G401.6 (cell line): ENCODE data around the gene DRD4.

Experiments used
- FAIRE-seq: peaks from 2 replicates; lab custom pipeline; 2012; peaks lifted over from hg19 to GRCh38; lab: Jason Lieb, UNC

Gene DRD4

DNA sequence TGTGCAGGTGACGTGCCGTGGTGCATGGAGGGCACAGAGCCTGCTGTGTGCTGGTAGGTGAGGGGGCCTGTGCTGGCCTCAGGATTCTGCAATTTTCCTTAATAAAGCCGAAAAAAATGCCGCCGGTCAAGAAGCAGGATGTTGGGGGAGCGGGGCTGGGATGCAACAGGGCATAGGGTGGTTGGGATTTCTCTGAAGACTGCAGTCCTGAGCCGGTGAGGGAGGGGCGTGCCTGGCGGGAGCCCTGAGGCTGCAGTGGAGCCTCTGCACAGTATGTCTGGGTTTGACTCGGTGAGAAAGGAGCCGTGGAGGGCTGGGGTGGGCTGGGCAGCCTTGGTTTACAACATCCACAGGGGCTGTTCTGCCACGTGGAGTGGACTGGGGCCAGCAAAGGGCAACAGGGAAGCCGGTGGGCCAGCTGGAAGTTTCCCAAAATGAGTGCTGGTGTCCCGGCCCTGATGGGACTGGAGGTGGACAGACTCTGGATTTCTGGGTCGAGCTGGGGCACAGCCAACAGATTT, 13.7 kb upstream of the DRD4 start:
- no peak for FAIRE-seq

DNA sequence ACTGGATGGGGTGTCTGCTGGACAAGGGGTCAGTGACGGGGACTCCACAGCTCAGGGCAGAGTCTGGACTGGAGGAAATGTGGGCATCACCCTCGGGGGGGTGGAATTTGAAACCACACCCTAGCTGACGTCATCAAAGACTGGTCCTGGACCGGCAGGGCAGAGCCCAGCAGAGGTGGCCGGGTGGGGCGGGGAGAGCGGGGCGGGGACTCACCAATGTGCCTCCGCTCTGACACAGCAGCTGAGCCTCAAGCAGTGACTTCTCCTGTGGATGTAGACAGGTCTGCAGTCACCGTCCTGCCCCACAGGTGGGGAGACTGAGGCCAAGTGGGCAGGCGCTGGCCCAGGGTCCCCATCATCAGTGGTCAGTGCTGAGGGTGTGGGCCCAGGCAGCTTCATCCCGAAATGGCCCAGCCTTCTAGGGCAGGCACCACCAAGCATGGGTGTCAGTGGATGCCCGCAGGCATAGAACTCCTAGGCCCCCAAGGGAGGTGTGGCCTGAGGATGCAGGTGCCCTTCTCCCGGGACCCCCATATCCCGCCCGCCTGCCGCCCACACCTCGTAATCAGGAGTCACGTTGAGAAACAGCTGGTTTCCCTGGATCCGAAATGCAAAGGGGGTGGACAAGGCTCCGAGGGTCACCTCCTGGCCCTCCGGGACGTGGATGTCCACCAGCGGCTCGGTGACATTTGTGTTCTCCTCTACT, 12.9 kb upstream of the DRD4 start:
- no peak for FAIRE-seq

DNA sequence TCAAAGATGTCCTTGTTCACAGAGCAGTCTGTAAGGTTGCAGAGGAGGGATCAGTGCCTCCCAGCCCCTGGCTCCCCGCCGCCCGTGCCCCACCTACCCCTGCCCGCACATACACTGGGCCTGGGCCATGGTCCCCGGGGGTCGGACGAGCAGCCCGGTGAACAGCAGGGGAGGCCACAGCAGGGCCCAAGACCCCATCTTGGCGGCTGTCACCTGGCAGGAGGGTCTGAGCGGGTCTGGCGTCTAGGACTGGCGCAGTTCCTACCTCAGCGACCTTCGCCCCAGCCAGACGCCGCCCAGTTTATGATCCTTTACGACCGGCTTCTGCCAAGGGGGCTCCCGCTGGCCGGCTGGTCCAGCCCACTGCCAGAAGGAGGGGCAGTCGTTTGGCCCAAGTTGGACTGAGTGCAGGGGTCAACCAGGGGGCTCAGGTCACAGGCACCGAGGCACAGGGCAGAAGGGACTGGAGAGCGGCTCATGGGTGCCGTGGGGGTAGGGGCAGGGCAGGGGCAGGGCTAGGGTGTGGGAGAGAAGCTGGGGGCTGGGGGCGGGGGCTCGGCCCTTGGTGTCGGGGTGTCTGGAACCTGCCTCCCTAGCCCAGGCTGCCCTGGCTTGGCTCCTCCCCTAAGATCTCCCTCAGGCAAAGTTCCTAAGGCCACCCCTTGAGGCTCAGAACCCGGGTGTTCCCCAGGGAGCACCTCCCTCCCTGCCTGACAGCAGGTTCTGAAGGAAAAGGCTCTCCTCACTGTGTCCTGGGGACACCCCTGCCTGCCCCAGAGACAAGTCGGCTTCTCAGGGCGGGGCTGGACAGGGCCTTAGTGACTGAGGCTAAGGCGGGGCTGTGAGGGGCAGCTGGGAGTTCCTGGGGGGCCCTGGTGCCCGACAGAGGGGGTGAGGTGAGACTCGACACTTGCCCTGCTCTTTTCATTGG, 12.1 kb upstream of the DRD4 start, which contains the start of gene CDHR5:
Gene CDHR5 (minus strand): TSS at position 251 of the 931 bp plus-strand sequence. CDS start 53 bp downstream, at position 198.
- FAIRE-seq = no peak

DNA sequence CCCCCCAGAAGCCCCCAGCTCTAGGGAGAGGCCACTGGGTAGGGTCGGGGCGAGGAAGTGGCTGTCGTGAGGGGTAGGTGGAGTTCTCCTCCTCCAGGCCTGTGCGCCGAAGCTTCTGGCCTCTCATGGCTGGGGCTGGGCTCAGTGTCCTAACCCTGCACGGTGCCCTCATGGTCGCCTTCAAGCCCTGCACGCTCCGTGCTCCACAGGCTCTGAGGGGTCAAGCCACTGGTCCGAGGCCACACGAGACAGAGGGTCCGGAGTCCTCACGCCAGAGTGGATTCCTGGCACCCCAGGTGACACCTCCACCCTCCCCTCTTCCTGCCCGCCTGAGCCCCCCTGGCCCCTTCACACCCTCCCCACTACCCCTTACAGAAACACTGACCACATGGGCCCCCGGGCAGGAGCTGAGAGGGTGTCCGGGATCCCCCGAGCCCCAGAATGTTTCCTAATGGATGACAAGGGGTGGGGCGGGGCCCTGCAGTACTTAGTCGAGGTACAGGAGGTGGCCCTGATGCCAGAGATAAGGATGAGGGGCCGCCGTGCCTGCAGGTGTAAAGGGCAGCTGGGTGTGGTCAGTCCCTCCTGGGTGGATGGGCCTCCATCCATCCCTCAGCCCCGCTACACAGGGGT, 11.3 kb upstream of the DRD4 start:
- FAIRE-seq = no peak

DNA sequence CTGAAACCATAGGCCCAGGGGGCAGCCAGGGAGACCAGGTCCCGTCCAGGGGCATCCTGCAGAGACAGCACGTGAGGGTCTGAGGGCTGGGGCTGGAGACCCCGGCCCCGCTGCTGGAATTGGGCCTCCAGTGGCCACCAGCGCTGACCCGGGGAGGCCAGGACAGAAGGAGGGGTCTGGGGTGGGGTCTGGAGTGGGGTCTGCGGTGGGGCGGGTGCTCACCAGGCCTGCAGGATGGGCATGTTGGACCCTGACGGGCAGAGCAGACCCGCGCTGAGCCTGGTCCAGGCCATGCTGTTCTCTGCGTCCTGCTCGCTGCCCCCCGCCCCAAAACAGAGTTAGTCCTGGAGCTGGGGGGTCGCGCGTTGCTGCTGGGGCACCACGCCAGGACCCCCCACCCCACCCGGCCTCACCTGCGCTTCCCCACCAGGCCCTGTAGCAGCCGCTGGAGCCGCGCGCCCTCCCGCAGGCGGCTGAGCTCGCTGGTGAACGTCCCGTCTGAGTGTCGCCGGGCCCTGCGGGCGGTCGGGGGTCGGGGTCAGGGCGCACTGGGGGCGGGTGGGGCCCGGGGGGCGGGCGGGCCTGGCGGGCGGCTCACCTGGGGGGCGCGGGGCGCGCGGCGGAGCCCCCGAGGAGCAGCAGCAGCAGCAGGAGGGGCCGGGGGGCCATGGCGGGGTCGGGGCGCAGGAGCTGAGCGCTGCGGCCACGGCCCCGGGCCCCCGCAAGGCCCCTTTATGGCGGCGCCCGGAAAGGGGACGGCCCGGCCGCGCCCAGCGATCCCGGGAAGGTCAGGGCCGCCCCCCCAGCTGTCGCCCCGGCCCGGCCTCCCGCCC, 10.4 kb upstream of the DRD4 start, which contains the start of gene SCT:
Gene SCT (minus strand): TSS at position 707 of the 833 bp plus-strand sequence. CDS start 38 bp downstream, at position 669.
- FAIRE-seq = no peak

DNA sequence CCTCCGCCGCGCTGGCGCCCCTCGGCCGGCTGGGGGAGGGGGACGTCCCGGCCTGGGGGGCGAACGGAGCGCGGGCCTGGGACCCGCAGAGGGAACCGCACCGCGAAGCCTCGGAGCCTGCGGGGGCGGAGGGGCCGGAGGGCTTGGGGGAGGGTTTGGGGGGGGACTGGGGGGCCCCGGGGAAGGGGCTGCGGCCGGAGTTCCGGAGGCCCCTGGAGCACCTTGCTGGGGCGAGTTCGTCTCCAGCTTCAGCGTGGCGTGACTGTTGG, 9.8 kb upstream of the DRD4 start:
- FAIRE-seq = no peak

DNA sequence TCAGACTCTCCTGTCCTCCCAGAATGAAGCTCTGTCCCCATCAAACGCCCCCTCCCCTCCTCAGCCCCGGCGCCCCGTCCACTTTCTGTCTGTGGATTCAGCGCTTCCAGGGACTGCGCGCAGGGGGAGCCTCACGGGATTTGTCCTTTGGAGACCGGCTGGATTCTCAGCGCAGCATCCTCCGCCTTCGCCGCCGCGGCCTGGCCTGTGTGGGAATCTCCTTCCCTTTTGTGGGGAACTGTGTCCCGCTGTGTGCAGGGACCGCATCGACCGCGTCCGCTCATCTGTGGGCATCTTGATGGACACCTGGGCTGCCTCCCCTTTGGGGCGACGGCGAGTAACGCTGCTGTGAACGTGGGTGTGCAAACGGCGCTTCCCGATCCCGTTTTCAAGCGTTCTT, 9.0 kb upstream of the DRD4 start:
- no peak for FAIRE-seq

DNA sequence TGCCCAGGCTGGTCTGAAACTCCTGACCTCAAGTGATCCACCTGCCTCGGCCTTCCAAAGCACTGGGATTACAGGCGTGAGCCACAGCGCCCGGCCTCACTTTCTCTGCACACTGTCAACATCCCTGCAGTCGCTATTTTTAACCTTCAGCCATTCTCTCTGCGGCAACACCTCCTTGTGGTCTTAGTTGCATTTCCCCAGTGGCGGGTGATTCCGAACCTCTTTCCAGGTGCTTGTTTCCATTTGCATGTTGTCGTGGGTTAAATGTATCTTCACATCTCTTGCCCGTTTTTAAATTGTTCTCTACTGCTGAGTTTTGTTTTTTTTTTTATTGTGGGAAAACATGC, 7.9 kb upstream of the DRD4 start:
- FAIRE-seq = no peak

DNA sequence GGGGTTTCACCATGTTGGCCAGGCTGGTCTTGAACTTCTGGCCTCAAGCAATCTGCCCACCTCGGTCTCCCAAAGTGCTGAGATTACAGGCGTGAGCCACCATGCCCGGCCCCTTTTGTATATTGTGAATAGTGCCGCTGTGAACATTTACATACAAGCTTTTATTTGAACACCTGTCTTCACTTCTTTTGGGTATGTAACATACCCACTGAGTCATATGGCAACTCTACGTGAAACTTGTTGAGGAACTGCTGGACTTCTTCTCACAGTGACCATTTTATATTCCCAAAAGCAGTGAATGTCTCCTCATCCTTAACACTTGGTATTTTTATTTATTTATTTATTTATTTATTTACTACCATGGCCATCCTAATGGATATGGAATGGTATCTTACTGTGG, 6.2 kb upstream of the DRD4 start:
- FAIRE-seq = no peak

DNA sequence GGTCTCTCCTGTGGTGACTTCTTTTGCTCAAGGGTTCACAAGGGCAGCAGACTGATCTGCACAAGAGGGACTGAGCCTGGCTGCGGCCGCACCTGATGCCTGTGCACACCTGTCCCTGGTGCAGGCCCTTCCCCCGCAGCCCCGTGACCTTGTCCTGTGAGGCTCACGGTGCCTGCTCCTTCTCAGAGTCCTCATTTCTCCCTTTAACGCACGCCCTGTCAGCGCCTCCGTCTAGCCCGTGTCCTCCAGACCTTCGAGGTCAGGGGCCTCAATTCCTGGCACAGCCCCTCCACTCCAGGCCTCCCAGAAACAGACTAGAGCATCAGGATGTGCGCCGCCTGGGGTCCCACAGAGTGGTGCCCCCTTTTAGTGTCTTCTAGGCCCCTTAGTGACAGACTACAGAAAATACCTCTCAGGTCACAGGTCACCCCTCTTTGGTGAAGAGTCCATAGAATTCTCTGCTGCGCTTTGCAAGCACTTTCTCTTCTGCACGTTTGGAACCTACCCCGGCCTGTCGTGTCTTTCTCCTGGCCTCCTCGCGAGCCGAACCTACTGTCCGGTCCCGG, 1.0 kb upstream of the DRD4 start:
- FAIRE-seq = no peak

DNA sequence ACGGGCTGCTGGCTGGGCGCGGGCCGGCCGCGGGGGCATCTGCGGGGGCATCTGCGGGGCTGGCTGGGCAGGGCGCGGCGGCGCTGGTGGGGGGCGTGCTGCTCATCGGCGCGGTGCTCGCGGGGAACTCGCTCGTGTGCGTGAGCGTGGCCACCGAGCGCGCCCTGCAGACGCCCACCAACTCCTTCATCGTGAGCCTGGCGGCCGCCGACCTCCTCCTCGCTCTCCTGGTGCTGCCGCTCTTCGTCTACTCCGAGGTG, 194 bp downstream of the DRD4 start:
- no peak for FAIRE-seq

DNA sequence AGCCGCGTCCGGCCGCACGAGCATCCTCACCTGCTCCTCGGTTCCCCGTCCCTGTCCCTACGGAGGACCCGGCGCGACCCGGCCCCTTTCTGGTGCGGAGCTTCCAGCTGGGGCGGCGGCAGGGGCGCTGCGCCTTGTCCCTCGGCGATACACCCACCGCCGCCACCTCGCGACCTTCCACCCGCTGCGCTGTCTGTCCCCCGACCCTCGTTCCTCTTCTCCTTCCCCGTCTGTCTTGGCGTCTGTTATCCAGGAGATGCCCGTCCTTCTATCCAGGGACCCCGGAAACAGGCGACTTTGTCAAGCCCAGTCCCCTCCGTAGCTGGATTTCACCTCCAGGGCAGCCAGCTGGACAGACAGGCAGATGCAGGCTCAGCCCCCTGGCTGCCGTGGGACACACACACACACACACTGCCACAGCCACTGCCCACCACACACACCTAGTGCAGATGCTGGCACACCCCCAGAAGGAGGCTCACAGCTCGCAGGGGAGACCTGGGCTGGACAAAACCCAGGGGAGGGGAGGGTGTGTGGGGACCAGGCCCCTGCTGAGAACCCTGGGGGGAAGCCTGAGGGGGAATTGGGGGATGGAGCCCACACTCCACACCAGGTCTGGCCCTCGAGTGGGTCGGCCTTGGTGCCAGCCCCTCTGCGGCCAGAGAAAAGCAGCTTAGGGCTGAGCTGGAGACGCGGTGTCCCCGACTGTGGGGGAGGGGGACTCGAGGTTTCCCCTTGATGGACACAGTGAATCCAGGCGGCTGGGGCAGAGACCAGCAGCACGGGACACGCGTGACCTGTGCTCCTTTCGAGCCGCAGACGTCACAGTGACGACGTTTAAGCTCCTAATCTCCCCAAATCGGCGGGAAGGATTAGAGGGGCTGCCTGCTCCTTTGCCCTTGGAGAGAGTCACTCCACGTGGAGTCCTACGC, 788 bp downstream of the DRD4 start:
- no peak for FAIRE-seq

DNA sequence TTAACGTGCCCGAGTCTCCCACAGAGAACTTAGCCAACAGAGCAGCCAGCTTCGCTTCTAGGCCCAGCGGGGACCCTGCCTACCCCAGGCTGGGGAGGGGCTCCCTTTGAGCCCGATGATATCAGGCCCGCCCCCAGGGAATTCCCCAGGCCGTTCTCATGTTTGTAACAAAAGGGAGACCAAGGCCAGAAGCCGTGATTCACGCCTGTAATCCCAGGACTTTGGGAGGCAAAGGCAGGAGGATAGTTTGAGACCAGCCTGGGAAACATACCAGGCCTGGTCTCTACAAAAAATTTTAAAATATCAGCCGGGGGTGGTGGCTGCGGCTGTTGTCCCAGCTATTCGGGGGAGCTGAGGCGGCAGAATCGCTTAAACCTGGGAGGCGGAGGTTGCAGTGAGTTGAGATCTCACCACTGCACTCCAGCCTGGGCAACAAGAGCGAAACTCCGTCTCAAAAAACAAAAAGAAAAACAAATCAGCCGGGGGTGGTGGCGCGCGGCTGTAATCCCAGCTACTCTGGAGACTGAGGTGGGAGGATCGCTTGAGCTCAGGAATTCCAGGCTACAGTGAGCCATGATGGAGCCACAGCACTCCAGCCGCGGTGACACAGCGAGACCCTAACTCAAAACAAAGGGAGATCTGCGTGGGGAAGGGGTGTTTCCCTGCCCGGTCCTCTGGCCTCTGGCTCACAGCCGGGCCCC, 1.7 kb downstream of the DRD4 start:
- no peak for FAIRE-seq

DNA sequence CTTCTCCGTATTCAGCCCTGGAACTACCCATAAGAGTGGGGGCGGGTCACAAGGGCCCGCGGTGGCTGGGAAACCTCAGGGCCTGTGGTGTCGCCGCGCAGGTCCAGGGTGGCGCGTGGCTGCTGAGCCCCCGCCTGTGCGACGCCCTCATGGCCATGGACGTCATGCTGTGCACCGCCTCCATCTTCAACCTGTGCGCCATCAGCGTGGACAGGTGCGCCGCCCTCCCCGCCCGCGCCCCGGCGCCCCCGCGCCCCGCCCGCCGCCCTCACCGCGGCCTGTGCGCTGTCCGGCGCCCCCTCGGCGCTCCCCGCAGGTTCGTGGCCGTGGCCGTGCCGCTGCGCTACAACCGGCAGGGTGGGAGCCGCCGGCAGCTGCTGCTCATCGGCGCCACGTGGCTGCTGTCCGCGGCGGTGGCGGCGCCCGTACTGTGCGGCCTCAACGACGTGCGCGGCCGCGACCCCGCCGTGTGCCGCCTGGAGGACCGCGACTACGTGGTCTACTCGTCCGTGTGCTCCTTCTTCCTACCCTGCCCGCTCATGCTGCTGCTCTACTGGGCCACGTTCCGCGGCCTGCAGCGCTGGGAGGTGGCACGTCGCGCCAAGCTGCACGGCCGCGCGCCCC, 2.4 kb downstream of the DRD4 start:
- FAIRE-seq = no peak

DNA sequence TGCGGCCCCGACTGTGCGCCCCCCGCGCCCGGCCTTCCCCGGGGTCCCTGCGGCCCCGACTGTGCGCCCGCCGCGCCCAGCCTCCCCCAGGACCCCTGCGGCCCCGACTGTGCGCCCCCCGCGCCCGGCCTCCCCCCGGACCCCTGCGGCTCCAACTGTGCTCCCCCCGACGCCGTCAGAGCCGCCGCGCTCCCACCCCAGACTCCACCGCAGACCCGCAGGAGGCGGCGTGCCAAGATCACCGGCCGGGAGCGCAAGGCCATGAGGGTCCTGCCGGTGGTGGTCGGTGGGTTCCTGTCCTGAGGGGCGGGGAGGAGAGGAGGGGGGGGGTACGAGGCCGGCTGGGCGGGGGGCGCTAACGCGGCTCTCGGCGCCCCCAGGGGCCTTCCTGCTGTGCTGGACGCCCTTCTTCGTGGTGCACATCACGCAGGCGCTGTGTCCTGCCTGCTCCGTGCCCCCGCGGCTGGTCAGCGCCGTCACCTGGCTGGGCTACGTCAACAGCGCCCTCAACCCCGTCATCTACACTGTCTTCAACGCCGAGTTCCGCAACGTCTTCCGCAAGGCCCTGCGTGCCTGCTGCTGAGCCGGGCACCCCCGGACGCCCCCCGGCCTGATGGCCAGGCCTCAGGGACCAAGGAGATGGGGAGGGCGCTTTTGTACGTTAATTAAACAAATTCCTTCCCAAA, 3.1 kb downstream of the DRD4 start:
- no peak for FAIRE-seq

DNA sequence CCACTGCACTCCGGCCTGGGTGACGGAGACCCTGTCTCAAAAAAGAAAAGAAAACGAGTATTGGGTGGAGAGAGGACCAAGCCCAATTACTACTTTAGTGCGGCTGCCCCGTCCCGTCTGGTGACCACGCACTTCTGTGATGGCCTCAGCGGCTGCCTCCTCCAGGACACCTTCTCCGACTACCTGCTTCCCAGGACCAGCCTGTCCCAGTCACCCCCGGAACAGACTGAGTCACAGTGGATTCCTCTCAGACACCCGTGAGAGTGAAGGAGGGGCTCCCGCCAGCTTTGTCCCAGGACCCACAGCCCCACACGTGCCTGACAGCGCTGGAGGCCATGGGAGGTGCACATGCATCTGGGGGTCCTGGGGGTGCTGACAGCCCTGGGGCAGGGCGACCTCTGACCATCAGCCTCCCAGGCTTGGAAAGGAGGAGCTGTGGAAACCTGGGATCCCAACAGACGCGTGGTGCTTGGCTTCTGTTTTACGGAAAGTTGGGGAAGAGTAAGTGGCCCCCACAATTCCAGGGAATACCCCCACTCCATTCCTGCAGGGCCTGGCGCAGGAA, 4.8 kb downstream of the DRD4 start:
- FAIRE-seq = no peak

DNA sequence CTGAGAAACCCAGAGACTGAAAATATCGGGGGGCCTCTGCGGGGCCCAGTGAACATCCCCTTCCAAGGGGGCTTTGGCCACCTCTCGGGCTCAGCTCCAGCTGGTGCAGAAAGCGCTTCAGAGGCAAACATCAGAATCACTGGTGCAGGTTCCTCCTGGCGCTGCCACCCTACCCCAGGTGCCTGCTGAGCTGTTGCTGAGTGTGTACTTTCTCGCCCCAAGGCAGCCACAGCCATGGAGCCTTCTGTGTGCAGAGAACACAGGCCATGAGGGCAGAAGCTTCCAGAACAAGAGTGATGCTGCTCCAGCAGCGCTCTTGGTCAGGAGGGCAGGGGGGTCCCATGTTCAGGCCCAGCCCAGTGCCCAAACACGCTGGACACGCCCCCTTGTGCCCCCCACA, 6.3 kb downstream of the DRD4 start:
- FAIRE-seq = no peak

DNA sequence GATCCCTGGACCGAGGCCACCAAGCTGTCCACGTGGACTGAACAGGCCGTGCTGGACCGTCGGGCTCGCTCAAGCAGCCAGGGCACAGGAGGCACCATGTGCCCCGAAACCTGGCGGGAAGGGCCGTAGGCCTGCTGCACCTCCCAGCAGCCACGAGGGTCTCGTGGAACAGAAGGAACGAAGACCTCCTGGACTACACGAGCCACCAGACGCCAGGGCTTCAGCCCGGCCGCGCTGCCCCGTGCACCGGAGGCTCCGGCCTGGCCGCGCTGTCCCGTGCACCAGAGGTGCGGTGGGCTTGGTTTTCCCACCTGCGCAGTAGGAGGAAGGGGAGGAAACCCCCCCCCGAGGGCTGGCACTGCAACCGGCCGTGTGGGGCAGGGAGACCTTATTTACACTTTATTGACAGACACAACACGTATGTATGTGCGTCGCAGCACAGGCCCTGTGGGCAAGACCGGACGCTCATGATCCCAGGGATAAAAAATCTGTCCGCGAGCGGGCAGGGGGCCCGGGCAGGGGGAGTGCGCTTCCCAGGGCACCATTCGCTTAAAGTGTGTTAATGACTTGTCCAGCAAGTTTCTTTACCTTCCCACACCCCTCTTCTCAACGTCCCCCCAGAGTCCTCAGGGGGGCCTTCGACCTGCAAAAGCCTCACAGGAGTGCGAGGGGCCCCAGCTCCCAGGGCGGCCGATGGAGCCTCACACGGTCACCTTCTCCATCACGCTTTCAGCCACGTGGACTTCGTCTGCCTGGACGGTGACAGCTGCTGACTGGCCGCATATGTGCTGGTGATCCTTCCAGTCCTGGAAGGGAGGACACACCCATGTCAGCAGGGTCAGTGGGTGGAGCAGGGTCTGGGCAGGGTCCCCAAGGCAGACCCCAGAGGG, 7.0 kb downstream of the DRD4 start:
- FAIRE-seq = no peak
